H1 (cell line): ENCODE results near the gene SLC32A1. TPM values are rescaled to one million over a fixed set of nuclear protein-coding genes. Genes with fewer than 3 reads are reported as not detected.

ENCODE experiments used
- HDAC2 ChIP-seq, 2 experiments: fragments of 300-600 bp in 1 of 2; sonication (generic) in 1 of 2; IDR thresholded peaks; 2 replicates each; pipeline ENCODE4 v1.6.1; 2011 to 2012; ENCODE audit warnings: low read depth in 2 of 2, low read length in 2 of 2, mild to moderate bottlenecking in 2 of 2, moderate library complexity in 2 of 2, borderline replicate concordance in 1 of 2, inconsistent platforms in 1 of 2
- NANOG ChIP-seq: IDR thresholded peaks from 2 replicates; pipeline ENCODE4 v1.6.1; 2011; ENCODE audit warnings: low read length, low read depth, mild to moderate bottlenecking, inconsistent platforms; ENCODE audit not compliant: insufficient read depth, poor library complexity, severe bottlenecking
- SIN3A ChIP-seq, 2 experiments: IDR thresholded peaks in 1 of 2; conservative IDR thresholded peaks in 1 of 2; 2 replicates each; pipeline ENCODE4 v1.6.1; 2011 to 2012; ENCODE audit warnings: low read length in 2 of 2, improper control_type of control experiment in 1 of 2, low read depth in 1 of 2, mild to moderate bottlenecking in 1 of 2
- TAF7 ChIP-seq: optimal IDR thresholded peaks from 2 replicates; pipeline ENCODE3; 2011; ENCODE audit warnings: low read depth, mild to moderate bottlenecking, inconsistent platforms, low read length, moderate library complexity, borderline replicate concordance
- YY1 ChIP-seq: IDR thresholded peaks from 2 replicates; pipeline ENCODE4 v1.6.1; 2011; ENCODE audit warnings: low read depth, mild to moderate bottlenecking, low read length
- polyA plus RNA-seq, 7 experiments: library from polyadenylated mRNA; depleted of rRNA in 3 of 7; stranded (reverse) in 5 of 7; unstranded in 2 of 7; fragments of >200 nt in 5 of 7; fragments of 200-250 nt in 2 of 7; gene quantifications; 1 replicate in 5 of 7; 2 replicates in 1 of 7; 4 replicates in 1 of 7; pipeline versions ENCODE4 v1.2.1 to v1.2.3, GENCODE V29; 2011 to 2013; ENCODE audit warnings: missing spikeins in 2 of 7, mixed read lengths in 2 of 7
- total RNA-seq: library from RNA; stranded (reverse); fragmentation: NEBNext Ultra II Directional; extraction: Animal tissue kit (Norgen Biotek cat#: 25700); gene quantifications from 2 replicates; pipeline ENCODE4 v1.2.1, GENCODE V29; 2021

Gene SLC32A1
- total and polyA plus RNA-seq, 2 of the 8 experiments (the other 6 are each of a cell fraction or from before 2014, with no cell fraction given): 0.09 to 0.15 TPM

DNA sequence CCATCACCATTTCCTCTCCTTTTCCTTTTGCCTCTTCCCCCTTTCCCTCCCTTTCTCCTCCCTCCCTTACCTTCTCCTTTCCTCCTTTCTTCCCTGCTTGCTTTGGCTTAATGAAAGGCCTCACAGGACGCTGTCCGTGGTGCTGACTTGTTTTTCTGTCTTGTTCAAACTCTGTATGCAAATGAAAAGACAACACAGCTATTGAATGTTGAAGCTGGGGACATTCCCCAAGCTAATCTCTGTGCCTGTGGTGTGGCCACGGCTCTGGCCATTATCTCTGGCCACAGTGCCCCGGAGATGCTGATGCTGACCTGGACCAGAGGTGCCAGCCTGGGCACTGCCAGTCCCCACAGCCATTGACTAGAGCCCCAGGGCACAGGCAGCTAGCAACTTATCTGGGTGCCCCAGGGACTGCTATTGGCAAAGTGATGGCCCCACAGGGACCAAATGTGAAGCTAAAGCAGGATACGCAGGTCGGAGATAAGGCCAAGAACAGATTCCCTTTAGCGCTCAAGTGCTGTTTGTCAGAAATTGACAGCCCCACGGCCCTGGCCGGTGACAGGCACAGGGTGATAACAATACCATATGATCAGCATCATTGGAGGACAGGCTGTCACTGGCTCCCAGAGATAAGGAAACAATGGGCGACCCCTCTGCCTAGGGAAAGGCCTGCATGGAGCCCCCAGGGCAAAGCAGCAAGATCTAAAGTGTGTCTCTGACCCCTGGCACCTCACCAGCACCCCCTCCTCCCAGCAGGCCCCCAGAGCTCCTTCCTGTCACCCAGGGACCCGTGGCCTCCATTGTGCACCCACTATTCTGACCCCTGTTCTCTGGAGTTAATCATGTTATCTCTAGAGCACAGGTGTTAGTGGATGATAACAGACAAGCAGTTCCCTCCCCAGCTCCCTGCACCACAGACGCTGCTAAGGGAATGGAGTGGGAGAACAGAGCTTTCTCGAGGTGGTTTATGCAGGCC, 31.6 kb upstream of the SLC32A1 start (continued):
- peak; percentile 71 to 90; a peak in 3 of 4 replicates for TF ChIP-seq SIN3A (conservative IDR thresholded peaks at IDR 0.05 in 1 of 2, IDR thresholded peaks at IDR 0.05 in 1 of 2; ENCODE audit: low read depth in 1 of 2, low read length in 2 of 2)
- TF ChIP-seq NANOG: peak; percentile 21
- no peak for TF ChIP-seq HDAC2 (IDR thresholded peaks at IDR 0.05; ENCODE audit: borderline replicate concordance in 1 of 2, low read depth in 2 of 2, low read length in 2 of 2)
- 0 out of 2 replicates have a peak, but pooled peaks have one; percentile 49 for TF ChIP-seq YY1
- TF ChIP-seq TAF7: peak; percentile 46
- TF ChIP-seq, all 59 proteins: peak for 5
